NT2/D1 (cell line): ENCODE data around the gene YWHAQ.
"Not testable (repeated sequence)": the region's sequence is repeated elsewhere in the genome, so short reads cannot be mapped to it uniquely, and the experiment has no call there.

ENCODE experiments used
- DNase-seq: peaks from one replicate; pipeline ENCODE4 v3.0.0-alpha.2; 2011; ENCODE audit warnings: low read depth, low spot score
- H3K27me3 ChIP-seq: 2 replicates; pipeline ENCODE4 v1.6.0; 2011; ENCODE audit warnings: mild to moderate bottlenecking; ENCODE audit not compliant: insufficient read length, insufficient read depth
- H3K36me3 ChIP-seq: 2 replicates; pipeline ENCODE4 v1.6.1; 2011; ENCODE audit warnings: mild to moderate bottlenecking, low read length, mixed read lengths; ENCODE audit not compliant: insufficient read depth, insufficient read length
- H3K4me1 ChIP-seq: 2 replicates; pipeline ENCODE4 v1.5.1; 2011; ENCODE audit not compliant: insufficient read depth, insufficient read length
- H3K4me3 ChIP-seq: 2 replicates; pipeline ENCODE4 v1.5.1; 2011; ENCODE audit warnings: low read depth; ENCODE audit not compliant: insufficient read length
- H3K9ac ChIP-seq: 2 replicates; pipeline ENCODE4 v1.6.0; 2011; ENCODE audit warnings: low read depth; ENCODE audit not compliant: insufficient read length
- H3K9me3 ChIP-seq: 2 replicates; pipeline ENCODE4 v1.5.1; 2011; ENCODE audit warnings: mild to moderate bottlenecking, low read length; ENCODE audit not compliant: insufficient read depth
- SUZ12 ChIP-seq: IDR thresholded peaks from 2 replicates; pipeline ENCODE4 v1.6.1; 2011; ENCODE audit not compliant: insufficient read length, insufficient read depth; ENCODE audit errors: extremely low read depth
- YY1 ChIP-seq: IDR thresholded peaks from 2 replicates; pipeline ENCODE4 v1.6.1; 2011; ENCODE audit not compliant: insufficient read length, insufficient read depth
- ZNF274 ChIP-seq: IDR thresholded peaks from 2 replicates; pipeline ENCODE4 v1.6.1; 2011; ENCODE audit warnings: mild to moderate bottlenecking, low read depth, low read length

The YWHAQ gene

DNA sequence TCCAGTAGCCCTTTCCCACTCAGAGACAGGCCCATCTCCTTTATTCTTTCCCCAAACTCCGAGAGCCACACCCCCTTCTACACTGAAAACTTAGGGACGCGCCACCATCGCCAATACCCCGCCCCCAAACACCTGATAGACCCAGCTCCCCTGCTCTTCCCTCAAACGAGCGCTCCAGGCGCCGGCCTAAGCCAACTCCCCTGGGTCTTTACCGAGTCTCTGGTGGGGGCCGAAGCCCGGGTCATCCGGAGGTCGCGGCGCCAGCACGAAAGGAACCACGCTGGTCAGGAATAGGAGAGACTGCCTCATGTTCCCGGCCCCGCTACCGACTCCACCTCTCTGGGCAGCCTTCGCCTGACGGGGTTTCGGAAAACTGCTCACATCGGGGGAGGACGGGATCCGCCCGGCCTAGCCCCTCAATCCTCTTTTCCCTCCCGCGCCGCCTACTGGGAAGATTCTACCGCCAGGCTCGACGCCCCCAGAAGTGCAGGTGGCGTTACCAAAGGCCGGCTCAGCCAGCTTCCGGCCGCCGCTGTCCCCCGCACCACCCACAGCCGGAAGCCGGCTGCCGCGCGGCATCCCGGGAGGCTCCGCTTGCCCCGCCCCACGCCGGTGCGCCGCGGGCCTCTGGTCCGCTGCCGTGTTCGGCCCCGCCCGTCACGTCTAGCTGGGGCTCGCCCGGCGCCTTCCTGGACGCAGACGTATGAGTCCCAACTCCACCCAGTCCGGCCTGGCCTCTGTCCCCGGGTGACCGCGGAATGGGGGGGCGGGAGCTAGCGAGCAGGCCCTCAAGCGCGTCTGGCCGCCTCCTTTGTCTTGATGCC is 75.3 kb downstream of the YWHAQ start, which contains the start of gene ADAM17:
Gene ADAM17 (minus strand): TSS at position 534 of the 824 bp plus-strand sequence. CDS start 225 bp downstream, at position 309.
- Histone ChIP-seq H3K4me3 (peak within 1 kb of the TSS; percentile 80), H3K9me3 (no peaks in the 10 kb centered on the region), H3K36me3 (peaks cover under 1% of the 10 kb centered on the region), H3K27me3 (no peaks in the 10 kb centered on the region), H3K4me1 (peaks cover 3% of the 10 kb centered on the region), H3K9ac (peak within 1 kb of the TSS; percentile 89)
- peak; percentile 93 for DNase-seq
- TF ChIP-seq YY1 (no peak), ZNF274 (no peak), SUZ12 (no peak)

DNA sequence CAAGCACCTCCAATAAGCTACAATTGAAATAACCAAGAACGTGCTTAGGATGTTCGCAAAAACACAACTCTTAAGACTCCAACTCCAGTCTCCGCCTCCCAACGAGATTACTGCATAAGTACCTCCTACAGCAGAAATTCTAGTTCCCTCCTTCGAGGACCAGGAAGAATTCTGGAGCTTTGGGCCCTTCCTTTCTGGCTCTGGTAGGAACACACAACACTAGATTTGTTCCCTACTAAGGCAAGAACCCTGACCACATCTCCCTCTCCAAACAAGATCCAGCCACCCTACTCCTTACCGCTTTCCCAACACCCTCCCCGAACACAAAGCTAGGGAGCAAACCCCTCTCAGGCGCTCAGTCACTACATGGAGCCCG is 75.9 kb downstream of the YWHAQ start:
- Histone ChIP-seq H3K36me3 (no peaks in the 10 kb centered on the region), H3K27me3 (no peaks in the 10 kb centered on the region), H3K4me1 (peaks cover 3% of the 10 kb centered on the region), H3K9me3 (no peaks in the 10 kb centered on the region), H3K9ac (peak overlapping the region; percentile 85), H3K4me3 (peak overlapping the region; percentile 80)
- TF ChIP-seq ZNF274 (no peak), YY1 (no peak), SUZ12 (no peak)
- peak; percentile 42 for DNase-seq

DNA sequence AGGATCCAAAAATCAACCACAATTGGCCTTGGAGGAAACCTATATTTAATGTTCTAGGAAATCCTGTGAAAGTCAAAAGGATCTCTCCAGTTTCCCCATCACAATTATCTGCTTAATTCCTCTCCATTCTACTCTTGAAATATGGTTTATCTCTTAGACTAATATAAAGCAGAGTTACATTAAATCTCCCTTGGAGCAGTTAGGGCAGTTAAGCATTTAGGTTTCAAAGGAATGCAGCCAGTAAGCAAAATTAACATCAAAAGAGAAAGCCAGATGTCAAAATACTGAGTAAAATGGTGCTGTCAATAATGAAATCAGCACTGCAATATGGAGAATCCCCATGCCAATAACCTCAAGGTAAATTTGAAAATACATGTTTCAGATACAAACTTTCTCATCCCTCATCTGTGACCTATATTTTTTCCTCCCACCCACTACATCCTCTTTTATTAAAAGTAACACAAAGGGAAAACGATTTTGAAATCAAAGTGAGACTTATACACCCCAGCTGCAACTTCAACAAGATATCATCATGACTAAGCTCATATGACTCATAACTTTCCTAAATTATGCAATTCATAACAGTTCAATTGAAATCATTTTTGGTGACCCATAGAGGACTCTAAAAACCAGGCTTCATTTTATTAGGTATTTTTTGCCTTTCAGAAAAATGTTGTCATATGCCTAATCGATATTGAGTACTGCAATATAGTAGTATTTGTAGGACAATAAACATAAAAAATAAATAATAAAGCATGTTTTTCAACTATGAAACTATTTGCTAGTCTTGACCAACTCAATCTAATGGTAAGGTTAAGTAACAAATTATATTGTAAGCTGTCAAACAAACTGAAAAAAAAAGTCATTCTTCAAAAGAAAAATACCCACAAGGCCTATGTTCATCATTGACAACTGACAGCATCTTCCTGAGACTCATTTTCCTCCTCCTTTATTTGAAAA is 78.3 kb downstream of the YWHAQ start:
- Histone ChIP-seq H3K9me3 (no peaks in the 10 kb centered on the region), H3K9ac (no peak overlapping the region), H3K36me3 (no peaks in the 10 kb centered on the region), H3K27me3 (no peaks in the 10 kb centered on the region), H3K4me1 (no peaks in the 10 kb centered on the region), H3K4me3 (no peak overlapping the region)
- TF ChIP-seq ZNF274: no peak
- TF ChIP-seq YY1: no peak
- TF ChIP-seq SUZ12: no peak
- no peak for DNase-seq

DNA sequence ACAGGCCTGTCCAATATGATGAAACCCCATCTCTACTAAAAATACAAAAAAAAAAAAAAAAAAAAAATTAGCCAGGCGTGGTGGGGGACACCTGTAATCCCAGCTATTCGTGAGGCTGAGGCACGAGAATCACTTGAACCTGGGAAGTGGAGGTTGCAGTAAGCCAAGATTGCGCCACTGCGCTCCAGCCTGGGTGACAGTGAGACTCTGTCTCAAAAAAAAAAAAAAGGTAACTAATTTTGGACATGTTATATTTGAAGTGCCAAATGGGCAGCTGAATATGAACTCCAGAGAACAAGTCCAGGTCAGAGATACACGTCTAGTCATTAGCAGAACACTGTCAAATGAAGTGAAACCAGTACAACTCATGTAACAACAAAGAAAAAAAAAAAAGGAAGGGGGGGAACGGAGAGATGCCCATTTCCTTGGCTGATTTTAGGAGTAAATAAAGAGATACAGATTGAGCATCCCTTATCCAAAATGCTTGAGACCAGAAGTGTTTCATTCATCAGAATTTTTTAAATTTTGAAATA is 79.9 kb downstream of the YWHAQ start:
- H3K4me3 ChIP-seq, H3K9me3 ChIP-seq, H3K36me3 ChIP-seq, DNase-seq, H3K9ac ChIP-seq, H3K4me1 ChIP-seq, H3K27me3 ChIP-seq: not testable (repeated sequence)

DNA sequence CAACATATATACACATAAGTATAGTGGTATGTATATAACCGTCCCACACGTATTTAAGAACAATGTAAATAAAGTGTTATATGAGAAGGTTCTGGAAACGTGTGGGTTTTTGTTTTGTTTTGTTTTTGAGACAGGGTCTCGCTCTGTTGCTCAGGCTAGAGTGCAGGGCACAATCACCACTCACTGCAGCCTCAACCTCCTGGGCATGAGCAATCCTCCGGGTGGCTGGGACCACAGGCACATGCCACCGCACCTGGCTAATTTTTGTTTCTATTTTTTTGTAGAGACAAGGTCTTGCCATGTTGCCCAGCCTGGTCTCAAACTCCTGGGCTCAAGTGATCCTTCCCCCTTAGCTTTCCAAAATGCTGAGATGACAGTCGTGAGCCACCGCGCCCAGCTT is 81.4 kb downstream of the YWHAQ start:
- H3K4me3 ChIP-seq: no peak overlapping the region

DNA sequence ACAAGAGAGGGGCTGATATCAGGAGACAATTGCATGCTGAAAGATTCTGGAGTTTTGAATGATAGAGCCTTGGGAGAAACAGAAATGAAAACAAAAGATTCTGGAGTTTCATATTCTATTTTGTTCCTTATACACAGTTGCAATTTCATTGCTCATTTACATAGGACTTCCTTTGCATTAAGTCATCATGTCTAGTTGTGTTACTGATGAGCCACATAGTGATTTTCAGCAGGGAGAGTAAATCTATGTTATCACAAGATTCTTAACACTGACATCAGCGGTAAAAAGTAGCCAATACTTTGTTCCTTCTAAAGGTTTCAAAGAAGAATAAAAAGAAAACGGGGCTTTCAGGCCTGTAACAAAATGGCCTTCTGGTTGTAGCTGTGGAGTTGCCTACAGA is 82.3 kb downstream of the YWHAQ start:
- H3K4me3 ChIP-seq: no peak overlapping the region
- H3K4me1 ChIP-seq: no peaks in the 10 kb centered on the region
- TF ChIP-seq SUZ12 (no peak), ZNF274 (no peak), YY1 (no peak)
- no peaks in the 10 kb centered on the region for H3K27me3 ChIP-seq
- no peak for DNase-seq
- no peaks in the 10 kb centered on the region for H3K9me3 ChIP-seq
- H3K9ac ChIP-seq: no peak overlapping the region
- H3K36me3 ChIP-seq: no peaks in the 10 kb centered on the region

More for the DNA sequence above, 81.4 kb downstream of the YWHAQ start:
- H3K9ac ChIP-seq: no peak overlapping the region
- no peaks in the 10 kb centered on the region for H3K9me3 ChIP-seq
- no peaks in the 10 kb centered on the region for H3K27me3 ChIP-seq
- H3K36me3 ChIP-seq: no peaks in the 10 kb centered on the region
- TF ChIP-seq YY1: no peak
- no peaks in the 10 kb centered on the region for H3K4me1 ChIP-seq
- no peak for DNase-seq
